Fibroblast of skin of abdomen (primary cell): ENCODE data around the gene COL25A1. TPM values are rescaled to one million over a fixed set of nuclear protein-coding genes. Genes with fewer than 3 reads are reported as not detected.

Experiments used
- DNase-seq: peaks from one replicate; pipeline ENCODE4 v3.0.0-alpha.2; 2013
- polyA plus RNA-seq, 2 experiments: library from polyadenylated mRNA; unstranded; fragments of 120-200 nt; gene quantifications; one replicate each; pipeline ENCODE4 v1.2.1, GENCODE V29; 2013; ENCODE audit not compliant: insufficient read length in 2 of 2

COL25A1 gene
- polyA plus RNA-seq (2013, experiment 1 of 2; ENCODE audit: insufficient read length): 4.8 TPM
- polyA plus RNA-seq (2013, experiment 2 of 2; ENCODE audit: insufficient read length): 4.6 TPM

GRCh38 chr4:109302361-109303139 lies at the start of gene COL25A1:
Gene COL25A1, minus strand, starts transcription at chr4:109302658.
- DNase-seq: peak; percentile 71

GRCh38 chr4:109350121-109350520 lies 47.7 kb upstream of the COL25A1 start:
- no peak for DNase-seq

GRCh38 chr4:109334129-109335105 lies 32.0 kb upstream of the COL25A1 start:
- peak; percentile 43 for DNase-seq

- DNase-seq: no peak
Measured at GRCh38 chr4:109332926-109333464, 30.5 kb upstream of the COL25A1 start.

- peak; percentile 33 for DNase-seq
Measured at GRCh38 chr4:109327641-109328040, 25.2 kb upstream of the COL25A1 start.

GRCh38 chr4:109325698-109326097 lies 23.2 kb upstream of the COL25A1 start:
- DNase-seq: no peak

GRCh38 chr4:109323348-109323747 lies 20.9 kb upstream of the COL25A1 start:
- DNase-seq: no peak

- DNase-seq: no peak
Measured at GRCh38 chr4:109321232-109321631, 18.8 kb upstream of the COL25A1 start.

GRCh38 chr4:109319684-109320083 lies 17.2 kb upstream of the COL25A1 start:
- no peak for DNase-seq

GRCh38 chr4:109319156-109319555 lies 16.7 kb upstream of the COL25A1 start:
- DNase-seq: no peak

- no peak for DNase-seq
Measured at GRCh38 chr4:109315818-109316217, 13.4 kb upstream of the COL25A1 start.

- DNase-seq: no peak
Measured at GRCh38 chr4:109315341-109315740, 12.9 kb upstream of the COL25A1 start.

GRCh38 chr4:109313168-109314133 lies 11.0 kb upstream of the COL25A1 start:
- no peak for DNase-seq

GRCh38 chr4:109303140-109303496 lies 660 bp upstream of the COL25A1 start:
- DNase-seq: peak; percentile 38

- DNase-seq: no peak
Measured at GRCh38 chr4:109301651-109302360, 652 bp downstream of the COL25A1 start.

- no peak for DNase-seq
Measured at GRCh38 chr4:109298279-109299010, 4.0 kb downstream of the COL25A1 start.

- DNase-seq: peak; percentile 59
Measured at GRCh38 chr4:109296527-109296926, 5.9 kb downstream of the COL25A1 start.

- no peak for DNase-seq
Measured at GRCh38 chr4:109295081-109295480, 7.4 kb downstream of the COL25A1 start.

- DNase-seq: peak; percentile 63
Measured at GRCh38 chr4:109294468-109295020, 7.9 kb downstream of the COL25A1 start.

GRCh38 chr4:109294006-109294405 lies 8.5 kb downstream of the COL25A1 start:
- no peak for DNase-seq
